Measurements from ENCODE around the gene KIF16B. TPM values are rescaled to one million over a fixed set of nuclear protein-coding genes. Genes with fewer than 3 reads are reported as not detected.
A peak's percentile ranks its signal among the peaks of the same experiment; 100 is the strongest.

KIF16B gene
- total RNA-seq, 1 experiment from 2014 or later: 16.6 TPM

GRCh38 chr20:16571333-16571732, 1.9 kb downstream of the KIF16B start:
- DNase-seq (ENCODE audit: low read depth, low spot score) (no peak), ATAC-seq (no peak)
- ChIA-PET POLR2A (no interaction called here), CTCF (no interaction called here)
- no peaks in the 10 kb centered on the region for H3K27me3 ChIP-seq (ENCODE audit: control insufficient read depth, insufficient read depth, low read length)
- H3K36me3 ChIP-seq (ENCODE audit: control insufficient read depth, insufficient read depth, low read length): peaks cover 6% of the 10 kb centered on the region; the same call in 1 of the 2 replicates
- H3K27ac ChIP-seq (ENCODE audit: low read length): no peak overlapping the region
- H3K4me1 ChIP-seq (ENCODE audit: control insufficient read depth, insufficient read depth, low read length): peaks cover 23% of the 10 kb centered on the region
- TF ChIP-seq, protein P1, sequence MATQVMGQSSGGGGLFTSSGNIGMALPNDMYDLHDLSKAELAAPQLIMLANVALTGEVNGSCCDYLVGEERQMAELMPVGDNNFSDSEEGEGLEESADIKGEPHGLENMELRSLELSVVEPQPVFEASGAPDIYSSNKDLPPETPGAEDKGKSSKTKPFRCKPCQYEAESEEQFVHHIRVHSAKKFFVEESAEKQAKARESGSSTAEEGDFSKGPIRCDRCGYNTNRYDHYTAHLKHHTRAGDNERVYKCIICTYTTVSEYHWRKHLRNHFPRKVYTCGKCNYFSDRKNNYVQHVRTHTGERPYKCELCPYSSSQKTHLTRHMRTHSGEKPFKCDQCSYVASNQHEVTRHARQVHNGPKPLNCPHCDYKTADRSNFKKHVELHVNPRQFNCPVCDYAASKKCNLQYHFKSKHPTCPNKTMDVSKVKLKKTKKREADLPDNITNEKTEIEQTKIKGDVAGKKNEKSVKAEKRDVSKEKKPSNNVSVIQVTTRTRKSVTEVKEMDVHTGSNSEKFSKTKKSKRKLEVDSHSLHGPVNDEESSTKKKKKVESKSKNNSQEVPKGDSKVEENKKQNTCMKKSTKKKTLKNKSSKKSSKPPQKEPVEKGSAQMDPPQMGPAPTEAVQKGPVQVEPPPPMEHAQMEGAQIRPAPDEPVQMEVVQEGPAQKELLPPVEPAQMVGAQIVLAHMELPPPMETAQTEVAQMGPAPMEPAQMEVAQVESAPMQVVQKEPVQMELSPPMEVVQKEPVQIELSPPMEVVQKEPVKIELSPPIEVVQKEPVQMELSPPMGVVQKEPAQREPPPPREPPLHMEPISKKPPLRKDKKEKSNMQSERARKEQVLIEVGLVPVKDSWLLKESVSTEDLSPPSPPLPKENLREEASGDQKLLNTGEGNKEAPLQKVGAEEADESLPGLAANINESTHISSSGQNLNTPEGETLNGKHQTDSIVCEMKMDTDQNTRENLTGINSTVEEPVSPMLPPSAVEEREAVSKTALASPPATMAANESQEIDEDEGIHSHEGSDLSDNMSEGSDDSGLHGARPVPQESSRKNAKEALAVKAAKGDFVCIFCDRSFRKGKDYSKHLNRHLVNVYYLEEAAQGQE (IDR thresholded peaks at IDR 0.05; ENCODE audit: insufficient read depth in 1 of 2, low read depth in 2 of 2, low read length in 1 of 2): no peak
- TF ChIP-seq POLR2AphosphoS5 (IDR thresholded peaks at IDR 0.05; ENCODE audit: low read depth, low read length) (no peak), TCF7L2 (IDR thresholded peaks at IDR 0.05; ENCODE audit: low read depth, low read length) (no peak), SIN3A (IDR thresholded peaks at IDR 0.05; ENCODE audit: borderline replicate concordance, insufficient read depth, low read depth, low read length) (no peak)
- TF ChIP-seq, protein P2, sequence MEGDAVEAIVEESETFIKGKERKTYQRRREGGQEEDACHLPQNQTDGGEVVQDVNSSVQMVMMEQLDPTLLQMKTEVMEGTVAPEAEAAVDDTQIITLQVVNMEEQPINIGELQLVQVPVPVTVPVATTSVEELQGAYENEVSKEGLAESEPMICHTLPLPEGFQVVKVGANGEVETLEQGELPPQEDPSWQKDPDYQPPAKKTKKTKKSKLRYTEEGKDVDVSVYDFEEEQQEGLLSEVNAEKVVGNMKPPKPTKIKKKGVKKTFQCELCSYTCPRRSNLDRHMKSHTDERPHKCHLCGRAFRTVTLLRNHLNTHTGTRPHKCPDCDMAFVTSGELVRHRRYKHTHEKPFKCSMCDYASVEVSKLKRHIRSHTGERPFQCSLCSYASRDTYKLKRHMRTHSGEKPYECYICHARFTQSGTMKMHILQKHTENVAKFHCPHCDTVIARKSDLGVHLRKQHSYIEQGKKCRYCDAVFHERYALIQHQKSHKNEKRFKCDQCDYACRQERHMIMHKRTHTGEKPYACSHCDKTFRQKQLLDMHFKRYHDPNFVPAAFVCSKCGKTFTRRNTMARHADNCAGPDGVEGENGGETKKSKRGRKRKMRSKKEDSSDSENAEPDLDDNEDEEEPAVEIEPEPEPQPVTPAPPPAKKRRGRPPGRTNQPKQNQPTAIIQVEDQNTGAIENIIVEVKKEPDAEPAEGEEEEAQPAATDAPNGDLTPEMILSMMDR (IDR thresholded peaks at IDR 0.05): no peak
- in situ Hi-C loops (cut with HindIII; ENCODE audit: low pct_unique_long_range_greater_than_20kb, low sequenced_read_pairs) (no loop called here), intact Hi-C loops (cut with micrococcal nuclease; ENCODE audit: unreplicated experiment) (loop anchor here (5.0 kb wide), 1 partner anchor 54 kb away; no protein-coding TSS in a partner anchor)
- no peaks in the 10 kb centered on the region for H3K9me3 ChIP-seq (ENCODE audit: control insufficient read depth, insufficient read depth, low read depth, low read length)
- BruUV-seq (replicated peaks): no TSS peak
- no peak overlapping the region for H3K4me3 ChIP-seq (ENCODE audit: low read depth in 2 of 2, low read length in 2 of 2)

GRCh38 chr20:16569246-16570153, 3.7 kb downstream of the KIF16B start:
- POLR2A ChIA-PET: no interaction called here
- Histone ChIP-seq H3K9me3 (ENCODE audit: control insufficient read depth, insufficient read depth, low read depth, low read length) (no peaks in the 10 kb centered on the region), H3K36me3 (ENCODE audit: control insufficient read depth, insufficient read depth, low read length) (peaks cover 6% of the 10 kb centered on the region; the same call in 1 of the 2 replicates), H3K4me3 (ENCODE audit: low read depth in 2 of 2, low read length in 2 of 2) (no peak overlapping the region), H3K27me3 (ENCODE audit: control insufficient read depth, insufficient read depth, low read length) (no peaks in the 10 kb centered on the region), H3K27ac (ENCODE audit: low read length) (peak overlapping the region; percentile 34; the same call in 1 of the 2 replicates), H3K4me1 (ENCODE audit: control insufficient read depth, insufficient read depth, low read length) (peaks cover 22% of the 10 kb centered on the region)
- in situ Hi-C loops (cut with HindIII; ENCODE audit: low pct_unique_long_range_greater_than_20kb, low sequenced_read_pairs): no loop called here
- DNase-seq (ENCODE audit: low read depth, low spot score): no peak
- intact Hi-C loops (cut with micrococcal nuclease; ENCODE audit: unreplicated experiment): loop anchor here (5.0 kb wide), 1 partner anchor 52 kb away; no protein-coding TSS in a partner anchor
- CTCF ChIA-PET: interaction anchor here (0.6 kb wide), 1 partner anchor 14 kb away, joined by 3 read pairs; no protein-coding TSS in a partner anchor
- no peak for ATAC-seq
- TF ChIP-seq POLR2AphosphoS5 (IDR thresholded peaks at IDR 0.05; ENCODE audit: low read depth, low read length): no peak
- no peak for TF ChIP-seq SIN3A (IDR thresholded peaks at IDR 0.05; ENCODE audit: borderline replicate concordance, insufficient read depth, low read depth, low read length)
- TF ChIP-seq, protein P2 (IDR thresholded peaks at IDR 0.05): no peak
- TF ChIP-seq, protein P1 (IDR thresholded peaks at IDR 0.05; ENCODE audit: insufficient read depth in 1 of 2, low read depth in 2 of 2, low read length in 1 of 2): no peak
- no peak for TF ChIP-seq TCF7L2 (IDR thresholded peaks at IDR 0.05; ENCODE audit: low read depth, low read length)
- BruUV-seq (replicated peaks): no TSS peak
